PC-9 (cell line): Measurements from ENCODE around the gene IFITM1. TPM values are rescaled to one million over a fixed set of nuclear protein-coding genes. Genes with fewer than 3 reads are reported as not detected.
"Not testable (repeated sequence)": the region's sequence is repeated elsewhere in the genome, so short reads cannot be mapped to it uniquely, and the experiment has no call there.

ENCODE experiments used
- BruUV-seq: library from RNA; stranded (reverse); fragments of 400-500 nt; replicated peaks from 2 replicates; lab custom pipeline; 2021; lab: Mats Ljungman, UMichigan
- CTCF ChIA-PET: fragments of 300-600 bp; sonication (Branson Sonifier 250); formaldehyde crosslinking; loops from one replicate; lab custom pipeline; 2022; ENCODE audit warnings: antibody characterized with exemption; lab: Charles Lee
- POLR2A ChIA-PET: fragments of 300-600 bp; sonication (Branson Sonifier 250); formaldehyde crosslinking; loops from one replicate; lab custom pipeline; 2022; ENCODE audit warnings: antibody characterized with exemption; ENCODE audit not compliant: unreplicated experiment; lab: Charles Lee
- DNase-seq, 2 experiments: peaks; one replicate each; pipeline versions ENCODE4 v3.0.0 to v3.0.0-alpha.2; 2015 to 2022; ENCODE audit warnings: mixed read lengths in 1 of 2
- H2AFZ ChIP-seq: fragments of 200-600 bp; sonication (generic); 2 replicates; pipeline ENCODE4 v1.8.1; 2017; ENCODE audit warnings: antibody characterized with exemption
- H3F3A ChIP-seq: fragments of 200-600 bp; sonication (generic); 2 replicates; pipeline ENCODE4 v1.8.1; 2017; ENCODE audit warnings: antibody characterized with exemption, mild to moderate bottlenecking, low read depth; ENCODE audit not compliant: insufficient read depth
- H3K27ac ChIP-seq: fragments of 200-600 bp; sonication (generic); 2 replicates; pipeline ENCODE4 v1.6.1; 2016; ENCODE audit warnings: mixed run types
- H3K27me3 ChIP-seq: fragments of 200-600 bp; sonication (generic); 2 replicates; pipeline ENCODE4 v1.6.1; 2016; ENCODE audit warnings: low read depth, mixed run types; ENCODE audit not compliant: insufficient read depth
- H3K36me3 ChIP-seq: fragments of 200-600 bp; sonication (generic); 2 replicates; pipeline ENCODE4 v1.6.1; 2016; ENCODE audit warnings: low read depth, mixed run types
- H3K4me1 ChIP-seq: fragments of 200-600 bp; sonication (generic); replicated peaks from 2 replicates; pipeline ENCODE4 v1.6.1; 2016; ENCODE audit warnings: mixed run types; ENCODE audit not compliant: insufficient read depth
- H3K4me2 ChIP-seq: fragments of 200-600 bp; sonication (generic); 2 replicates; pipeline ENCODE4 v1.6.1; 2017; ENCODE audit warnings: mixed run types
- H3K4me3 ChIP-seq: fragments of 200-600 bp; sonication (generic); 2 replicates; pipeline ENCODE4 v1.6.1; 2016; ENCODE audit warnings: mixed run types
- H3K79me2 ChIP-seq: fragments of 200-600 bp; sonication (generic); 2 replicates; pipeline ENCODE4 v1.6.1; 2017; ENCODE audit warnings: low read depth, mixed run types
- H3K9me2 ChIP-seq: fragments of 200-600 bp; sonication (generic); 2 replicates; pipeline ENCODE4 v1.8.1; 2017; ENCODE audit warnings: mild to moderate bottlenecking; ENCODE audit not compliant: insufficient read depth
- H3K9me3 ChIP-seq: fragments of 200-600 bp; sonication (generic); 2 replicates; pipeline ENCODE4 v1.8.1; 2016; ENCODE audit warnings: low read depth; ENCODE audit not compliant: insufficient read depth
- H4K20me1 ChIP-seq: fragments of 200-600 bp; sonication (generic); 2 replicates; pipeline ENCODE4 v1.8.1; 2017; ENCODE audit not compliant: insufficient read depth
- EZH2 ChIP-seq: fragments of 200-600 bp; sonication (generic); IDR thresholded peaks from 2 replicates; pipeline ENCODE4 v1.8.0; 2017; ENCODE audit warnings: antibody characterized with exemption, low read depth
- intact Hi-C: fragments of 100-400 bp; cut with micrococcal nuclease; formaldehyde crosslinking; loops from one replicate; pipeline ENCODE4 v1.10.0; 2022; ENCODE audit not compliant: unreplicated experiment
- total RNA-seq: library from RNA; stranded (reverse); gene quantifications from 2 replicates; pipeline ENCODE4 v1.2.3, GENCODE V29; 2021
- TF ChIP-seq, protein P1 (sequence below): fragments of 200-600 bp; sonication (generic); conservative IDR thresholded peaks from 2 replicates; pipeline ENCODE4 v1.6.1; 2017; ENCODE audit warnings: mixed run types, antibody characterized with exemption, mild to moderate bottlenecking, moderate library complexity

Gene IFITM1
- total RNA-seq, 1 experiment from 2014 or later: 9.5 TPM

DNA sequence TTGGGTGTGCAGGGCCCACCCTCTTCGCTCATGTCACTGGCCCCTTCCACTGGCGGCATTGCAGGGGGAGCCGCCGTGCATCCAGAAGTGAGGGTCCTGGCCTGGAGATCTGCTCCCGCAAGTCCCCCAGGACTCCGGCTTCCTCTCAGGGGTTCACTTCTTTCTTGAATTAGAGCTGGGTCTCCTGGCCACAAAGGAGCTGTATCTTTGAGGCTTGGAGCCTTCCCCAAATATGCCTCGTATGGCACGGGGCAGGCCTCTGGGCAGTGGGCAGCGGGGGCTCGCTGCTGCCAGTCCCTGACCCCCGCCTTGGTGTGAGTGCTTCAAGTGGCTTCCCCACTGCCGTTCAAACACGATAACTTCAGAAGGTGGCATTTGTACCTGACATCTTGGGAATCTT is 14.2 kb downstream of the IFITM1 start:
- TF ChIP-seq, protein P1, sequence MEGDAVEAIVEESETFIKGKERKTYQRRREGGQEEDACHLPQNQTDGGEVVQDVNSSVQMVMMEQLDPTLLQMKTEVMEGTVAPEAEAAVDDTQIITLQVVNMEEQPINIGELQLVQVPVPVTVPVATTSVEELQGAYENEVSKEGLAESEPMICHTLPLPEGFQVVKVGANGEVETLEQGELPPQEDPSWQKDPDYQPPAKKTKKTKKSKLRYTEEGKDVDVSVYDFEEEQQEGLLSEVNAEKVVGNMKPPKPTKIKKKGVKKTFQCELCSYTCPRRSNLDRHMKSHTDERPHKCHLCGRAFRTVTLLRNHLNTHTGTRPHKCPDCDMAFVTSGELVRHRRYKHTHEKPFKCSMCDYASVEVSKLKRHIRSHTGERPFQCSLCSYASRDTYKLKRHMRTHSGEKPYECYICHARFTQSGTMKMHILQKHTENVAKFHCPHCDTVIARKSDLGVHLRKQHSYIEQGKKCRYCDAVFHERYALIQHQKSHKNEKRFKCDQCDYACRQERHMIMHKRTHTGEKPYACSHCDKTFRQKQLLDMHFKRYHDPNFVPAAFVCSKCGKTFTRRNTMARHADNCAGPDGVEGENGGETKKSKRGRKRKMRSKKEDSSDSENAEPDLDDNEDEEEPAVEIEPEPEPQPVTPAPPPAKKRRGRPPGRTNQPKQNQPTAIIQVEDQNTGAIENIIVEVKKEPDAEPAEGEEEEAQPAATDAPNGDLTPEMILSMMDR: no peak
- no peak for TF ChIP-seq EZH2
- Histone ChIP-seq H3K27me3 (no peaks in the 10 kb centered on the region), H3K79me2 (no peaks in the 10 kb centered on the region), H3K9me2 (no peaks in the 10 kb centered on the region), H3K4me3 (no peak overlapping the region), H2AFZ (no peak overlapping the region), H3K9me3 (no peaks in the 10 kb centered on the region), H3K36me3 (no peaks in the 10 kb centered on the region), H3K4me1 (no peaks in the 10 kb centered on the region), H4K20me1 (no peaks in the 10 kb centered on the region), H3K4me2 (no peak overlapping the region), H3K27ac (no peak overlapping the region), H3F3A (no peaks in the 10 kb centered on the region)
- DNase-seq: no peak
- BruUV-seq: no TSS peak
- intact Hi-C loops: no loop called here
- ChIA-PET CTCF (no interaction called here), POLR2A (no interaction called here)

DNA sequence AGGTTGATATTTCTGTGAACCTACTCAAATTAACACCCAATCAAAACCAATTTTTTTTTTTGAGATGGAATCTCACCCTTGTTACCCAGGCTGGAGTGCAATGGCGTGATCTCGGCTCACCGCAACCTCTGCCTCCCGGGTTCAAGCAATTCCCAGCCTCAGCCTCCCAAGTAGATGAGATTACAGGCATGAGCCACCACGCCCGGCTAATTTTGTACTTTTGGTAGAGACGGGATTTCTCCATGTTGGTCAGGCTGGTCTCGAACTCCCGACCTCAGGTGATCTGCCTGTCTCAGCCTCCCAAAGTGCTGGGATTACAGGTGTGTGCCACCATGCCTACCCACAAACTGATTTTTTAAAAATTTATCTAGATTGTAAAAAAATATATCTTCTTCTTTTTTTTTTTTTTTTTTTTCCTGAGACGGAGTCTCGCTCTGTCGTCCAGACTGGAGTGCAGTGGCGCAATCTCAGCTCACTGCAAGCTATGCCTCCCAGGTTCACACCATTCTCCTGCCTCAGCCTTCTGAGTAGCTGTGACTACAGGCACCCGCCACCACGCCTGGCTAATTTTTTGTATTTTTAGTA is 14.8 kb downstream of the IFITM1 start:
- POLR2A ChIA-PET, H3K4me1 ChIP-seq, H3K4me2 ChIP-seq, H4K20me1 ChIP-seq, H3K4me3 ChIP-seq, CTCF ChIA-PET, DNase-seq, H3K27me3 ChIP-seq, H3K9me3 ChIP-seq, H3F3A ChIP-seq, H3K36me3 ChIP-seq, BruUV-seq, intact Hi-C loops, H3K79me2 ChIP-seq, H3K9me2 ChIP-seq, H3K27ac ChIP-seq, H2AFZ ChIP-seq: not testable (repeated sequence)

DNA sequence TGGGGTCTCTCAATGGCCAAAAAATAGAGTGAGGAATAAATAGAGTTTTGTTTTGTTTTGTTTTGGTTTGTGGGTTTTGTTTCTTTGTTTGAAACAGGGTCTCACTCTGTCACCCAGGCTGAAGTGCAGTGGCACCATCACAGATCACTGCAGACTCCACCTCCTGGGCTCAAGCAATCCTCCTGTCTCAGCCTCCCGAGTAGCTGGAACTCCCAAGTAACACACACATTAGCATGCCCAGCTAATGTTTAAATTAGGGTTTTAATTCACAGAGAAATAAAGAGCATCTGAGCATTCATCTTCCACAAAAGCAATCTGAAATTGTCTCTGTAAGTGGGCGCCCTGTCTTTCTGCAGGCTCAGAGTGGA is 16.0 kb downstream of the IFITM1 start:
- no peaks in the 10 kb centered on the region for H3K9me3 ChIP-seq
- DNase-seq: no peak
- no peaks in the 10 kb centered on the region for H3F3A ChIP-seq
- no TSS peak for BruUV-seq
- H4K20me1 ChIP-seq: no peaks in the 10 kb centered on the region
- H3K36me3 ChIP-seq: no peaks in the 10 kb centered on the region
- ChIA-PET CTCF (interaction anchor here (0.6 kb wide), 1 partner anchor 88 kb away, joined by 3 read pairs; no protein-coding TSS in a partner anchor), POLR2A (no interaction called here)
- H3K4me2 ChIP-seq: no peak overlapping the region
- H2AFZ ChIP-seq: no peak overlapping the region
- H3K4me3 ChIP-seq: no peak overlapping the region
- TF ChIP-seq, protein P1: no peak
- no peaks in the 10 kb centered on the region for H3K9me2 ChIP-seq
- intact Hi-C loops: no loop called here
- no peaks in the 10 kb centered on the region for H3K79me2 ChIP-seq
- no peaks in the 10 kb centered on the region for H3K4me1 ChIP-seq
- H3K27ac ChIP-seq: no peak overlapping the region
- 0 out of 2 replicates have a peak, but pooled peaks cover 3% of the 10 kb centered on the region for H3K27me3 ChIP-seq

DNA sequence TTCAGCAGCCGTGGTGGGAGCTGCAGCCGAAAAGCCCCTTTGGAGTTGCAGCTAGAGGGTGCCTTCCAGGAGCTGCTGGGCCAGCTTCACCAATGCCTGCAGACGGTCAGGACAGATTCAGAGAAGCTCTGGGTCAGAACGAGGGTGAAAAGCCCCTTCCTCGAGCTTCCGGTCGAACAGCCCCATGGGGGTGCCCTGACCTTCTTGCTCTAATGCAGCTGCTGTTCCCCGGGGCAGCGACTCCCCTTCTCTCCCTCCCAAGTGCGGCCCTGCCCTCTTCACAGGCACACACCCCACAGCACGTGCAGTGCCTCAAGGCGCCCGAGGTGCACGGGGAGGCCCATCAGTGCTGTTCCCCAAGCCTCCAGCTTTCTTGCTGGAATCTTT is 16.5 kb downstream of the IFITM1 start:
- TF ChIP-seq, protein P1: no peak
- TF ChIP-seq EZH2: no peak
- Histone ChIP-seq H3K4me1 (no peaks in the 10 kb centered on the region), H3K9me2 (no peaks in the 10 kb centered on the region), H3K36me3 (no peaks in the 10 kb centered on the region), H3K9me3 (no peaks in the 10 kb centered on the region), H2AFZ (no peak overlapping the region), H4K20me1 (no peaks in the 10 kb centered on the region), H3K79me2 (no peaks in the 10 kb centered on the region), H3F3A (no peaks in the 10 kb centered on the region), H3K4me3 (no peak overlapping the region), H3K27ac (no peak overlapping the region), H3K4me2 (no peak overlapping the region), H3K27me3 (0 out of 2 replicates have a peak, but pooled peaks cover 3% of the 10 kb centered on the region)
- intact Hi-C loops: no loop called here
- ChIA-PET CTCF (no interaction called here), POLR2A (no interaction called here)
- DNase-seq: no peak
- no TSS peak for BruUV-seq
